ENCODE data around the gene NME5. TPM values are rescaled to one million over a fixed set of nuclear protein-coding genes. Genes with fewer than 3 reads are reported as not detected.

The NME5 gene
- total RNA-seq, 2 donors from 2014 or later: 1.0 to 3.8 TPM

GRCh38 chr5:138092301-138092700 is 46.9 kb downstream of the NME5 start:
- no peak for TF ChIP-seq CTCF (IDR thresholded peaks at IDR 0.05)
- H3K27ac ChIP-seq: no peak overlapping the region
- no peaks in the 10 kb centered on the region for H3K9me3 ChIP-seq
- no peaks in the 10 kb centered on the region for H3K4me1 ChIP-seq
- DNase-seq (ENCODE audit: low spot score): no peak
- no peak overlapping the region for H3K4me3 ChIP-seq
- no peaks in the 10 kb centered on the region for H3K36me3 ChIP-seq
- no peaks in the 10 kb centered on the region for H3K27me3 ChIP-seq

- Histone ChIP-seq H3K9me3 (no peaks in the 10 kb centered on the region), H3K4me1 (no peaks in the 10 kb centered on the region), H3K27me3 (no peaks in the 10 kb centered on the region), H3K27ac (no peak overlapping the region), H3K36me3 (no peaks in the 10 kb centered on the region), H3K4me3 (no peak overlapping the region)
- DNase-seq (ENCODE audit: low spot score): no peak
- TF ChIP-seq CTCF (IDR thresholded peaks at IDR 0.05): no peak
These were observed 47.5 kb downstream of the NME5 start for GRCh38 chr5:138091685-138092084.

GRCh38 chr5:138083702-138084101 is 55.5 kb downstream of the NME5 start, which contains the start of gene WNT8A:
WNT8A (plus strand) TSS chr5:138084033; CDS start chr5:138084128, 95 bp downstream.
- no peaks in the 10 kb centered on the region for H3K36me3 ChIP-seq
- H3K27me3 ChIP-seq: no peaks in the 10 kb centered on the region
- no peak for TF ChIP-seq CTCF (IDR thresholded peaks at IDR 0.05)
- no peaks in the 10 kb centered on the region for H3K4me1 ChIP-seq
- H3K27ac ChIP-seq: no peak within 1 kb of the TSS
- no peak within 1 kb of the TSS for H3K4me3 ChIP-seq
- no peaks in the 10 kb centered on the region for H3K9me3 ChIP-seq
- DNase-seq (ENCODE audit: low spot score): no peak

GRCh38 chr5:138082033-138082432 is 57.2 kb downstream of the NME5 start:
- H3K4me1 ChIP-seq: no peaks in the 10 kb centered on the region
- H3K27me3 ChIP-seq: no peaks in the 10 kb centered on the region
- H3K36me3 ChIP-seq: no peaks in the 10 kb centered on the region
- H3K4me3 ChIP-seq: no peak overlapping the region
- H3K27ac ChIP-seq: no peak overlapping the region
- H3K9me3 ChIP-seq: no peaks in the 10 kb centered on the region
- DNase-seq (ENCODE audit: low spot score): no peak
- TF ChIP-seq CTCF (IDR thresholded peaks at IDR 0.05): no peak

- no peaks in the 10 kb centered on the region for H3K36me3 ChIP-seq
- no peak for DNase-seq (ENCODE audit: low spot score)
- TF ChIP-seq CTCF (IDR thresholded peaks at IDR 0.05): no peak
- no peak overlapping the region for H3K4me3 ChIP-seq
- no peaks in the 10 kb centered on the region for H3K9me3 ChIP-seq
- no peak overlapping the region for H3K27ac ChIP-seq
- no peaks in the 10 kb centered on the region for H3K4me1 ChIP-seq
- no peaks in the 10 kb centered on the region for H3K27me3 ChIP-seq
These were observed 61.1 kb downstream of the NME5 start for GRCh38 chr5:138078006-138078643.

Data from right atrium auricular region (tissue), 2 donors.